Epidermal melanocyte (primary cell): ENCODE data around the gene MAP4K4.
"Not testable (repeated sequence)": the region's sequence is repeated elsewhere in the genome, so short reads cannot be mapped to it uniquely, and the experiment has no call there.

Experiments
- DNase-seq: peaks from one replicate; pipeline ENCODE4 v3.0.0; 2011; ENCODE audit warnings: low spot score; ENCODE audit not compliant: insufficient read length

MAP4K4 gene

DNA sequence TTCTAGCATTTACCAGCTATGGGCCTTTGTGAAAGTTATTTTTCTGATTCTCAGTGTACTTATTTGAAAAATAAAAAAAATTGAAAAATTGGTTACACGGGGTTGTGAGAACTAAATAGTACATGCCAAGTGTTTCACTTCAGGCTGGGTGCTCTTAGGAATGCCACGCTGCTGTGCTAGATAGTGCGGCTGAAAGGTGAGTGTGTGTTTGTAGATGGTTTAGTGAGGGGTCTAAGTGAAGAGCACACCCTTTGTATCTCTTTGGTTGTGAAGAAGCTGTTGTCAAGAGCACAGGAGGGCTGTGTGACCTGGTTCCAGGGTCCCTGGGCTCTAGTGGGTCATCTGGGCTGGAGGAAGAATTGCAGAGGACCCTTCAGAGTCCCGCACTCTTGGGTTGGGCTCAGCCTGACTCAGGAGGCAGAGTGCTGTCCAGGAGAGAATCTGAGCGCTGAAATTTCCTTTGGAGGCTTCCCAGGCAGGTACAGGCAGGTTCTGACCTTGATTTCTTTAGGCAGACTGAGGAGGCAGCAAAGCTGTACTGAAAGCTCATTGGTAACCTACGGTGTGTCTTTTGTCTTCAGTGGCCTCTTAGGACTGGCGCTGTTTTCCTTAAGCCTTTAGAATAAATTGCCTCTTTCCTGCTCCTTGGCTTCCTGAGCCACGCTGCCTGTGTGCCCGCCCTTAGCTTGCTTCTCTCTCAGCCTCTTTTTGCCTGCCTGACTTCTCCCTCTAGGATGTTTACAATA, 44.4 kb downstream of the MAP4K4 start:
- no peak for DNase-seq

- DNase-seq = no peak
Measured at GRCh38 chr2:101742547-101742946, 45.0 kb downstream of the MAP4K4 start.

GRCh38 chr2:101743288-101743687, 45.8 kb downstream of the MAP4K4 start:
- DNase-seq = no peak

GRCh38 chr2:101744832-101745231, 47.3 kb downstream of the MAP4K4 start:
- DNase-seq = no peak

DNA sequence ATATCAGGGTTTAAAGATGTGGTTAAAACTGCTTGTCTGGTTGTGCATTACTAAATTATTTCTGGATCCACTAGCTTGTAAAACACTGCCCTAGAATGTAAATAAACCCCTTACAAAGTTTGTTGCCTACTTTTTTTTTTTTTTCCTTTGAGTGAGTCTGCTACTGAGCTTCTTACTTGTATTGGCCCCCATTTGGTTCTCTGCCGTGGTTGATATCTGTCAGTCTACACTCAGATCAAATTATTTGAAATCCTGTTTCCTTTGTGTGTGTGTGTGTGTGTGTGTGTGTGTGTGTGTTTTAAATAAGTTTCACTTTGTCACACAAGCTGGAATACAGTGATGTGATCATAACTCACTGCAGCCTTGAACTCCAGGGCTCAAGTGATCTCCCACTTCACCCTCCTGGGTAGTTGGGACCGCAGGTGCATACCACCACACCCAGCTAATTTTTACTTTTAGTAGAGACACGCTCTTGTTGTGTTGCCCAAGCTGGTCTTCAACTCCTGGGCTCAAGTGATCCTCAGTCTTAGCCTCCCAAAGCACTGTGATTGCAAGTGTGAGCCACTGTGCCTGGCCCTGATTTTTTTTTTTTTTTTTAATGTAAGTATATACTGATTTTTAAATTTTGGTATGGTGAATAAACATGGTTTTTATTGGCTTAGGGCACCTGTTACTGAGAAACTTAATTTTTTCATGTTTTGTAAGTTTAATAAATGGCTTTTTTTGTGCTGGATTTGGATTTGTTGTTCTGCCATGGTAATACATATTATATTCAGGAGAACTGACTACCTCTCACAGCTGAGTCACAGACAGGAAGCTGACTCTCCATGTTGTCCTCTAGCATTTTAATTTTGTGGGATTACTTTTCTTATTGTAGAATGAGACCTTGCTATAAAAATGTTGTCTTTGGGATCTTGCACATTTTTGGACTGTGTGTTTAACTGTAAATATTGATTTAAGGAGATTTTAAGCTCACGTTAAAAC, 48.5 kb downstream of the MAP4K4 start:
- DNase-seq = no peak

- DNase-seq = no peak
Measured at GRCh38 chr2:101748000-101748399, 50.5 kb downstream of the MAP4K4 start.

- DNase-seq = not testable (repeated sequence)
Measured at GRCh38 chr2:101748462-101748861, 51.0 kb downstream of the MAP4K4 start.

- no peak for DNase-seq
Measured at GRCh38 chr2:101750688-101751087, 53.2 kb downstream of the MAP4K4 start.

DNA sequence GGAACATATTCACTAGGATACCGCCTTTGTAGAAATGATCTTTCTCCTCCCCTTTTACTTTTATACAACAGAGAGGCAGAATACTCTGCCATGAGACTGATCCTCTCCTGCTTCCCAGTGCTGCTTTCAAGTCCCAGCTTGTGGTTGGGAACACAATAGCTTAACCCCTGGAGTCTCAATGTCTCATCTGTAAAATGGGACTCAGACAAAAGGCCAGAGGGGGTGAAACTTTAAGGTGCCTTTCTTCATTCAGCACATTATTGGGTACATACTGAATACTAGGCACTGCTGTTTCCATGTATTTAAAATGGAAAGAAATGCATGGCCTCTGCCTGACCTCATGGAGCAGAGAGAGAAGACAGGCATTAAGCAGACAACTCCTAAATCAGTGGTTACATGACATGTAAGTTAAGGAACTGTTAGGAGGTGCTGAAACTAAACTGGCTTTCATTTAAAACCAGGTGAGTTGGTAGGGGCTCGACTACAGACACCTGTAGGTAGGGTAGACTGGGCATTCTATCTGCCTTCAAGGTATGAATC, 53.8 kb downstream of the MAP4K4 start:
- DNase-seq = no peak

GRCh38 chr2:101751875-101752619, 54.5 kb downstream of the MAP4K4 start:
- no peak for DNase-seq

DNA sequence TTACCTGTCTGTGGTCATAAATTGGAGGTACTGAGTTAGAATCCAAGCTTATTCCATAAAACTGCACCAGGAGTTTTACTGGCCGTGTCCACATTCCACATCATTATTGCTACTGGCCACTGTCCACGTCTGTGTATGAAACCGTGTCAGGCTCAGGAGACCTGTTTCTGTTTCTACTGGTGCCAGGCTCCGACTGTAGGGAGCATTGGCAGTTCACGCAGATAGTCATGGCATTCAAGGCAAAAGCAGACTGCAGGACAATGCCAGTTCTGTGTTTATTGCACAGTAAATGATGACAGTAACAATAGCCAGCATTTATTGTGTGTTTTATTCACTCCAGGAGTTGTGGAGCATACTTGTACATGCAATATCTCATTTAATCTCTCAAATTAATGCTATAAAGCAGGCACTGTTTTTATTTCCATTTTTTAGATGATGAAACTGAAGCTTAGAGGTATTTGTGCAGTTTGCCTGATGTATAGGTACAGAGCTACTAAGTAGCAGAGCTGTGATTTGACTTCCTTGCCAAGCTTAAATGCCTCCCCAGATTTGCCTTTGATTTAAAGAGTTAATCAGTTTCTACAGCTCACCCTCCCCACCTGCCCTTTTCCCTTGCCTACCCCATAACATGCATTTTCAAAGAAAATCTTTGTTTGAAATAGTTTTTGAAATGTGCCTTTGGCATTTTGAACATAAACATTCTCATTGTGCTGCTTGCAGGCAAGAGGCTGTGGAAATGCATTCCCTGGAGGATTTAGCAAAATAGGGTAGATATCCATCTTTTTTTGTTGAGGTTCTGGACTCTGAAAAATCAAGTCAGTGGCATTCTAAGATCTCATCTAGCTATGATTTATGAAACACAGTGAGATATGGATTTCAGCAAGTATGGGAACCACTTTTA, 55.5 kb downstream of the MAP4K4 start:
- peak; percentile 49 for DNase-seq

DNA sequence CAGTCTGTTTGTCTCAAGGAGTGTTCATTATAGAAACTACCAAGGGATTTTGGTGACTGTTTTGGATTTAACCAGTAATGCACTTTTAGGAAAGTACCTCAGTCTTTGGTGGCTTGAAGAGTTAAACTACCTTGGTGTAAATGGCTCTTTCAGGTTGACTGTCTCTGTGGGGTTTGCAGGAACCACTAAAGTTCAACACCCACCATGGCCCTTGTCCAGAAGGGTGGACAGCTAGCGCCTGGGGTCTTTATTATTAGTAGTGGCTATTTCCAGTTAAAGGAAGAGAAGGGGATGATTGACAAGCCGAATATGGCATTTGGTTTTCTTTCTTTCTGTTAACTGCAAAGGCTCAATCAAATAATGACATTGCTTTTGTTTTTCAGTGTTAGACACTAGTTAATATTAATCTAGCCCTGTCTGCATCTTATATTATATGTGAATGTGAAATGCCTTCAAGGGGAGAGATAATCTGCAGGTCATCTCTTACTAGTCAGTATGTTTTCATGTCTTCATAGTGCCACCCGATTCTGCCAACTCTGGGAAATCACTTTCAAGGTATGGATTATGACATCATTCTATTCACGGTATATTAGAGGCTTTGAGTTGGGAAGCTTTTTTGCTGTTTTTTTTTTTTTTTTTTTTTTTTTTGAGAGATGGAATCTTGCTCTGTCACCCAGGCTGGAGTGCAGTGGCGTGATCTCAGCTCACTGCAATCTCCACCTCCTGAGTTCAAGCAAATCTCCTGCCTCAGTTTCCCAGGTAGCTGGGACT, 56.4 kb downstream of the MAP4K4 start:
- DNase-seq = no peak

DNA sequence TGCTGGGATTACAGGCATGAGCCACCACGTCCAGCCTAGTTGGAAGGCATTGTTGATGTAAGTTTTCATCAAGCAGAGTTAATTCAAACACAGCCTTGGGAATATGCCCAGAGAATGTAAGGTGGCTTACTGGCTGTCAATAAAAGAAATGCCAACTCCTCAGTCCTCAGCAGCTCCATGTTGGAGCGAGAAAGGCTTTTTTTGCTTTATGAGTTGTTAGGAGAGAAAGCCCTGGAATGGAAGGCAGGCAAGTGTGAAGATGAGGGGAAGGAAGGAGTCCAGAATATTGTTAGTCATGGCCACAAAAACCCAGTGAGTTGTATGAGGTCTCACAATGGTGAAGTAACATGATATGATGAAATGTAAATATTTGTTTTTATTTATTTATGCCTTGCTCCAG, 57.1 kb downstream of the MAP4K4 start:
- DNase-seq = no peak

DNA sequence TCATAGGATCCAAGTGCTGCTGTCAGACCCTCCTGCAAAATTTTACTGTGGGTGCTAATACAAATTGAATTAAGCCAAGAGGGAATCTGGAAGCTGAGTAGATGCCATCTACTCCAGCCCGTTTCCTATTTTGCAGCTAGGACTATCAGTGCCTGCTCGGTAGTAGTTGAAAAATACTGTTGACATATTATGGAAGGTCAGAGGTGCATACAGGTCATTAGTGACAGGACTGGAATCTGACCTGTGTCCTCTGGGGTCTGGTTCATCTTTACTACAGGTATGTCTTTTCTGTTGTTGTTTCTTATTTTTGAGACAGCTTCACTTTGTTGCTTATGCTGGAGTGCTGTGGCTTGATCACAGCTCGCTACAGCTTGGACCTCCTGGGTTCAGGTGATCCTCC, 58.8 kb downstream of the MAP4K4 start:
- no peak for DNase-seq

GRCh38 chr2:101758001-101758400, 60.5 kb downstream of the MAP4K4 start:
- no peak for DNase-seq

DNA sequence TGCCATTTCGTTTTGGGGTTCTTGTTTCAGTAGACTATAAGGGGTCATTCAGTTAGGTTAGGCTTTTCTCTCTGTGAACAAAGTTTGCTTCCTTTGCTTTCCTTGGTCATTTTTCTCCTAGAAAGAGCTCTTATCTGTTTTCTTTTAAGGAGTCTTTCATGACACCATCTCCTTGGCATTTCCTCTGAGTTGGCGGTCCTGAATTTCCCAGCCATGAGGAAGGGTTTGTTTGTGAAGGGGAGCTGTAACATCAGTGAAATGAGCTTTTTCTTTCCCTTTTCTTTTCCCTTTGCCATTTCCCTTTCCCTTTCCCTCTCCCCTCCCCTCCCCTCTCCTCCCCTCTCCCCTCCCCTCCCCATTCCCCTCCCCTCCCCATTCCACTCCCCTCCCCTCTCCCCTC, 61.7 kb downstream of the MAP4K4 start:
- no peak for DNase-seq

DNA sequence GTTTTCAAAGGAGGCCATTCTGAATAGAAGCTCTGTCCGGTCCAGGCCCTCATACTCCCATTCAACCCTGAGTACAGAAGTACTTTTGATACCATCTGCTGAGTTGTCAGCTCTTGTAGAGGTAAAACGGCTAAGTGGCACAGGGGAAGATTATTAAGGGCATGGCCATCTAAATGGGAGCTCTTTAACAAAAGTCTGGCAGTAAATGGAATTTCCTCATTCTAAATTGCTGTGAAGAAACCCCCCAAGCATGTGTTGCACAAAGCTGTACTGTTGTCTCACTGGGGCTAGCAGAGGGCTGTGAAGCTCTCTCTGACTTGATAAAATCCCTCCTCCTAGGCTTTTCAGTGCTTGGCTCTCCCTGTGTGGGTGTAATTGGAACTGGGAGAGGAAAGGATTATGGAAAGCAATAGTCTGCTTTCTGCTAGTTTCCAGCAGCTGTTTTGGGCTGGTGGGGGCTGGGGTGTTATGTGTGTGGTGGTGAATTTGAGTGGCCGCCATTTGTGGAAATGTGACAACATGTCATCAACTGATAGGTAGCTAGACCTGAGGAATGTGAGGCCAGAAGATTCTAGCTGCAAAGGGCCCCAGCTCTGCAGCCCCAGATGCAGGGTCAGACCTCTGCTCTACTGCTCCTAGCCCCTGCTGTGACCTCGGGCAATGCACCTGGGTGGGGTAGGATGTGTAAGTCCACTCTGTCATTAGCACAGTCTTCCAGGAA, 65.1 kb downstream of the MAP4K4 start:
- no peak for DNase-seq

- DNase-seq = no peak
Measured at GRCh38 chr2:101763496-101764333, 66.2 kb downstream of the MAP4K4 start.
